GM18868 (cell line): Measurements from ENCODE around the gene PACS2.
"Not testable (repeated sequence)": the region's sequence is repeated elsewhere in the genome, so short reads cannot be mapped to it uniquely, and the experiment has no call there.

ENCODE experiments used
- ATAC-seq: cut with Tn5 transposase; IDR thresholded peaks from one replicate; pipeline ENCODE4 v1.9.1; 2021; ENCODE audit warnings: mild to moderate bottlenecking, moderate library complexity; ENCODE audit not compliant: unreplicated experiment

Gene PACS2

GRCh38 chr14:105348169-105348944 is 33.8 kb downstream of the PACS2 start:
- no peak for ATAC-seq

DNA sequence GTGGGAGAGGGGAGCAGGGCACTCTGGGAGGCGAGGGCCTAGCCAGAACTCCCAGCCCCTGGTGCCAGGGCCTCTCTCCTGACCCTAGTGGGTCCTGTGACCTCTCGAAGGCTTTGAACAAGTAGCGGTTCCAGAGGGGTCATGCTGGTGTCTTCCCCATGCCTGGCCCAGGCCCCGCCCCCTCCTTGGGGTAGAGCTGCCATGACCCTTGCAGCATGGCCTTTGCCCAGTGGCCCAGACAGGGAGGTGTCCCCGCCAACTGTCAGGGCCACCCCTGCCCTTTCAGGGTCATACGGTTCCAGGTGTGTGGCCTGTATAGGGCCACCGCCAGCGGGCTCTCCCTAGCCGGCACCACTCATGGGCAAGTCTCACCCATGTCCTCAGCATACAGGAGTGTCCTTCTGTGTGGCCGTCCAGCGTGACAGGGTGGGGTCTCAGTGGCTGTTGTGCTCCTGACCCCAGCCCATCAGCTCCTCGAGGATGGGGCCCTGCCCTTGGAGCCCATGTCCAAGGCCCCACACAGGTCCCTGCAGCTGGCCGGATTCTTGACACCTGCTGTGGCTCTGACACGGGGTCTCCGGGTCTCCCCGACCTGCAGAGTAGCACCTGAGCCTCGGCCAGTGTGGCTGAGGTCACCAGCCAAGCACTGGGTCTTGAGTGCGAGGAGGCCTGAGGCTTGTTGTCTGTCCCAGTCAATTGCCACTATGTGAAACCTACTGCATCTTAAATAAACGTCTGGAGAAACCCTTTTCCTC is 34.6 kb downstream of the PACS2 start:
- ATAC-seq: no peak

DNA sequence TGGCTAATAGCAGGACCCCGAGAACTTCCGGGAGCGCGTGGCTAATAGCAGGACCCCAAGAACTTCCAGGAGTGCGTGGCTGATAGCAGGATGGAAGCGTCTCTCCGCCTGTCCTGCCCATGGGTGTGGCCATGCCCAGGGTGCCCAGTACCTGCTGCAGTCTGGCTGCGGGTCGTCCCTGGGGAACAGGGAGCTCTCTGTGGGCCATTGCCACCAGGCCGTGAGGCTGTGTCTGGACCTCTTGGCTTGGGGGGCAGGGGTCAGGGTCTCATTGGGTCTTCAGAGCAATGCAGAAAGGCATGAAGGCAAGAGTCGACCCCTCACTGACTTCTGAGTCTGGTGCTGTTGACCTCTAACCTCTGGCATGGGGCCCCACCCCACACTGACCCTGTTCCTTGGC is 35.4 kb downstream of the PACS2 start:
- no peak for ATAC-seq

- ATAC-seq: no peak
Observed at GRCh38 chr14:105350450-105351244, 36.1 kb downstream of the PACS2 start.

GRCh38 chr14:105351410-105351809 is 36.9 kb downstream of the PACS2 start:
- no peak for ATAC-seq

DNA sequence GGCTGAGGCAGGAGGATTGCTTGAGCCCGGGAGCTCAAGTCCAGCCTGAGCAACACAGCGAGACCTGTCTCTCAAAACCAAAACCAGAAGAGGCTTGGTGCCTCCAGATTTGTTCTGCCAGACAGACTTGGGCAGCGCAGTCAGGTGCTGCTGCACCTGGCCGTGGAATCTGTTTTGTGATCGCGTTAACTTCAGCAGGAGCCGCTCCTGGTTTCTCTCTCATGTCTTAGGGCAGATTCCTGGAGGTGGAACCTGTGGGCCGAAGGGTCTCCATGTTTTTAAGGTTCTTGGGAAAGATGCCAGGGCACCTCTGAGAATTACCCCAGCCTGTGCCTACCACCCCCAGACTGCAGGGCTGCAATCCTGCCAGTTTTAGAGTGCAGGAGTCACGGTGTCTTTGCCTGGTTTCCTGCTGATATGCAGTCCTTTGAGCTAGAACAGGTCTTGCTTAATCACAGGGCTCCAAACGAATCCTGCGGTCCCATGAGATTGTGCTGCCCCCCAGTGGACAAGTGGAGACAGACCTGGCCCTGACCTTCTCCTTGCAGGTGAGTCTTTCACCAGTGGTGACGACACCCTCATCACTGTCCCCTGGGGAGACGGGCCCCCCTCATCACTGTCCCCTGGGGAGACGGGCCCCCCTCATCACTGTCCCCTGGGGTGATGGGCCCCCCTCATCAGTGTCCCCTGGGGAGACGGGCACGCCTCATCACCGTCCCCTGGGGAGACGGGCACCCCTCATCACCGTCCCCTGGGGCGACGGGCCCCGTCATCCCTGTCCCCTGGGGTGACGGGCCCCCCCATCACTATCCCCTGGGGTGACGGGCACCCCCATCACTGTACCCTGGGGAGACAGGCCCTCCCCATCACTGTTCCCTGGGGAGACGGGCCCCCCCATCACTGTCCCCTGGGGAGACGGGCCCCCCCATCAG is 37.6 kb downstream of the PACS2 start:
- ATAC-seq: peak; percentile 63

DNA sequence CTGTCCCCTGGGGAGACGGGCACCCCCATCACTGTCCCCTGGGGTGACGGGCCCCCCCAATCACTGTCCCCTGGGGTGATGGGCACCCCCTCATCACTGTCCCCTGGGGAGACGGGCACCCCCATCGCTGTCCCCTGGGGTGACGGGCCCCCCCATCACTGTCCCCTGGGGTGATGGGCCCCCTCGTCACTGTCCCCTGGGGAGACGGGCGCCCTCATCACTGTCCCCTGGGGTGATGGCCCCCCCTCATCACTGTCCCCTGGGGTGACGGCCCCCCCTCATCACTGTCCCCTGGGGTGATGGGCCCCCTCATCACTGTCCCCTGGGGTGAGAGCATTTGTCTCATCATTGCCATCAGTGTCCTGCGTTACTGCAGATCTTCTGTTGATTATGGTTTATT is 38.6 kb downstream of the PACS2 start:
- no peak for ATAC-seq

- no peak for ATAC-seq
Observed at GRCh38 chr14:105354541-105354940, 40.0 kb downstream of the PACS2 start.

- no peak for ATAC-seq
Observed at GRCh38 chr14:105355049-105355575, 40.6 kb downstream of the PACS2 start.

DNA sequence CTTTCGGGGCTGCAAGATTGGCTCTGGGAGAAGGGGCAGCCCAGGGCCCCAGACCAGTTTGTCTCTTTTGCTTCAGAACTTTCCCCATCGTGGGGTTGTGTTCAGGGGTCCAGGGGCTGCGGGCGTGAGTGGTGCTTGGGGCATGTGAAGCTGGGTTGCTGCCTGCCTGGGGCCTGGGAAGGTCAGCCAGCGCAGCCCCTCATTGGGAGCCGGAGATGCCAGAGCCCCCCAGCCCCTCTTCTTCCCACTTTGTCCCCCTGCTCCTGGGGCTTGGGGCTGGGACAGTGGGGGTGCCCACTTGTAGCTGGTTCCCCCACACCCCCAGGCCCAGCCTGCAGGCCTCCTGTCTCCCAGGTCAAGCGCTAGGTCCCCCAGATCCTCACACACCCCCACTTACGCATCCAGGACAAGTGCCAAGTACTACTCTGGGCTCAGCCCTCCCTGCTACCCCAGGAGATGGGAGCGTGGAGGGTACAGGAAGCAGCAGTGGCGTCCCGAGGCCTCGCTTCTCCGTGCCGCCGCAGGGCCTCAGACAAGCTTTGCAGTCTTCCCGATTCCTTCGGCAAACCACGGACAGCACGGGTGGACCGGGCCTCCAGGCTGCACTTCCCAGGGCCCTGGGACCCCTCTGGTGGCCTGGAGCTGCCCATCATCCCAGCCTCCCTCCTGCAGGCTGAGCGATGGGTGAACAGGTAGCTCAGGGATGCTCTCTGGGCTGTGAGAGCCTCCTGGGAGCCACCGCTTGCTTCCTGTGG is 41.5 kb downstream of the PACS2 start:
- no peak for ATAC-seq

DNA sequence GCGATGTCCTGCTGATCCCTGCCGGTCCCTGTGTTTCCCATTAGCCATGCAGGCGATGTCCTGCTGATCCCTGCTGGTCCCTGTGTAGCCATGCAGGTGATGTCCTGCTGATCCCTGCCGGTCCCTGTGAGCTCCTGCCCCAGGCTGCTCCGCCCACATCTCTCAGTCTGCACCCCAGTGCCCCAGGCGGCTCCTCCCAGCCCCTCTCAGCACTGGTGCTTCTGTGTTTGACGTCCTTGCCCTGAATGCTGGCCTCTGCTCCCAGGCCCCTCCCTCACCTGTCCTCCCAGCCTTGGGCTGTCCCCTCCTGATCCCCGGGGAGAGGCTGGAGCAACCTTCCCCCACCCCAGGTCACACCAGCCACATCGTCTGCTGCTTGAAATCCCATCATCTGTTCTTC is 42.4 kb downstream of the PACS2 start:
- ATAC-seq: no peak

- ATAC-seq: no peak
Observed at GRCh38 chr14:105357626-105358025, 43.1 kb downstream of the PACS2 start.

DNA sequence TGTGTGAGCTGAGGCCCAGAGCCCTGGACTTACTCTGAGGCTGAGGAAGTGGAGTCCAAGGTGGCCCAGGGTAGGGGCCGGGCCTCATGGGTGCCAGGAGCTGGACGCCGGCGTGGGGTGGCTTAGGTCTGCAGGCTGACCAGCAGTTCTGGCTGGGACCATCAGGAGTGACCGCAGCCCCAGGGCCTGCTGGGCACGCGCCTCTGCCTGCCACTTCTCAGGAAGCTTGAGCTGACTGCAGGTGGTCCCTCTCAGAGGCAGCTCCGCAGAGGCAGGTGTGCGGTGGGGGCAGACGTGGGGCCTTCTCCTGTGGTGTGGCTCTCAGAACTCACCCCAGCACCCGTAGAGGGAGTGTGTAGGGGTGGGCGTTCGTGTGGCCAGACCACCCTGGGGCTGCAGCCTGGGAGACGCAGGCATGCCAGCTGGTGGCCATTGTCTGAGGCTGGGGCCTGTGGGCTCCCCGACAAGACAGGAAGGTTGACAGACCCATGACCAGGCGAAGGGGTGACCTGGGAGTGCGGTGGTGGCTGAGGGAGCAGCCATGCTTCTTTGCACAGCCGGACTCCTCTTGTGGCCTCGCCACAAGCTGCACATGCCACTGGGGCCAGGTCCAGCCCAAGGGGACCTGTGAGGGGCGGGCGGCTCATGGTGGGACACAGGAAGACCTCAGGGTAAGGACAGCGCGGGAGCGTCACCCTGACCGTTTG is 43.7 kb downstream of the PACS2 start:
- ATAC-seq: no peak

- no peak for ATAC-seq
Observed at GRCh38 chr14:105358943-105359342, 44.4 kb downstream of the PACS2 start.

DNA sequence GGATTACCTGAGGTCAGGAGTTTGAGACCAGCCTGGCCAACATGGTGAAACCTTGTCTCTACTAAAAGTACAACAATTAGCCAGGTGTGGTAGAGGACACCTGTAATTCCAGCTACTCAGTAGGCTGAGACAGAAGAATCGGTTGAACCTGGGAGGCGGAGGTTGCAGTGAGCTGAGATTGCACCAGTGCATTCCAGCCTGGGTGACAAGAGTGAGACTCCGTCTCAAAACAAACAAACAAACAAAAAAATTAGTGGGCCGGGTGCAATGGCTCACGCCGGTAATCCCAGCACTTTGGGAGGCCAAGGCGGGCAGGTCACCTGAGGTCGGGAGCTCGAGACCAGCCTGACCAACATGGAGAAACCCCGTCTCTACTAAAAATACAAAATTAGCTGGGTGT is 46.9 kb downstream of the PACS2 start:
- not testable (repeated sequence) for ATAC-seq

- no peak for ATAC-seq
Observed at GRCh38 chr14:105363847-105364708, 49.5 kb downstream of the PACS2 start.

GRCh38 chr14:105365101-105365500 is 50.6 kb downstream of the PACS2 start:
- ATAC-seq: no peak

DNA sequence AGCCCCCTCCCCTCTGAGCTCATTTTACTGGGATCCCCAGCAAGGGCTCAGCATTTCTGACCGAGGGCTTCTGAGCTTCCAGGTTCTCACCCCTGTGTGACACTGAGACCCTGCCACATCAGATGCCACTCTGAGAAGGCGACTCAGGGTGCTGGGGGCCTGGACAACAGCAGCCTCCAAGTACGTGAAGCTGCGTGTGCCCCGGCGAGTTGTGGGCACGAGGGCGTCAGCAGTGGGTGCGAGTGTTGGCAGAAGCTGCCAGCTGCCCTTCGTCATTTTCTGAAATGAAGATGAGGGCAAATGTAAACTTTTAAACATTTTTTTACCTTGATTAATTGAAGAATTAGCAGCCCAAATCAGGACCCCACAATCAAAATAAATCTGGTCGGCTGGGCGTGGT is 51.1 kb downstream of the PACS2 start:
- ATAC-seq: no peak
